Testis (tissue), 3 donors: ENCODE measurements around the gene TTC33. TPM values are rescaled to one million over a fixed set of nuclear protein-coding genes. Genes with fewer than 3 reads are reported as not detected.
"Not testable (repeated sequence)": the region's sequence is repeated elsewhere in the genome, so short reads cannot be mapped to it uniquely, and the experiment has no call there.

Experiments used
- DNase-seq: peaks from one replicate; pipeline ENCODE4 v3.0.0-alpha.2; 2019
- H3K27ac ChIP-seq, 2 donors: fragments of 200-600 bp; sonication (generic); one replicate each; pipeline ENCODE4 v1.5.1; 2019
- H3K27me3 ChIP-seq: fragments of 200-600 bp; sonication (generic); one replicate; pipeline ENCODE4 v1.5.1; 2019
- H3K36me3 ChIP-seq: fragments of 200-600 bp; sonication (generic); one replicate; pipeline ENCODE4 v1.5.1; 2017; ENCODE audit warnings: low read depth; ENCODE audit errors: missing control alignments
- H3K4me1 ChIP-seq: fragments of 200-600 bp; sonication (generic); one replicate; pipeline ENCODE4 v1.5.1; 2019
- H3K4me3 ChIP-seq, 2 donors: fragments of 200-600 bp; sonication (generic); one replicate each; pipeline ENCODE4 v1.5.1; 2017 to 2019
- H3K9me3 ChIP-seq: fragments of 200-600 bp; sonication (generic); one replicate; pipeline ENCODE4 v1.5.1; 2017
- POLR2A ChIP-seq: fragments of 450-650 bp; IDR thresholded peaks from one replicate; pipeline ENCODE4 v1.6.1; 2017; ENCODE audit warnings: antibody characterized with exemption, mild to moderate bottlenecking, moderate library complexity
- WGBS, 2 donors: methylation state at CpG; one replicate each; pipeline ENCODE4 v1.1.5; 2018; 5-methylcytosine and 5-hydroxymethylcytosine counted together
- intact Hi-C: fragments of 100-400 bp; cut with DNase I; formaldehyde crosslinking; loops from one replicate; pipeline ENCODE4 v1.15.1; 2023; ENCODE audit warnings: low total_unique reads
- polyA plus RNA-seq: library from polyadenylated mRNA; stranded (reverse); fragments of 350-450 nt; fragmentation: Illumina TruSeq; extraction: RNeasy Lipid Tissue Mini Kit (QIAGEN cat#74804); gene quantifications from one replicate; pipeline ENCODE4 v1.2.3, GENCODE V29; 2014; ENCODE audit warnings: low read depth, low replicate concordance; ENCODE audit not compliant: insufficient read depth
- total RNA-seq, 2 donors: library from RNA; depleted of rRNA; stranded (reverse); fragments of >200 nt; gene quantifications; one replicate each; pipeline ENCODE4 v1.2.3, GENCODE V29; 2016
- TF ChIP-seq, protein P1 (sequence below), 3 experiments: fragments of 450-650 bp in 2 of 3; fragments of 200-600 bp in 1 of 3; sonication (generic) in 1 of 3; IDR thresholded peaks; one replicate each; pipeline ENCODE4 v1.5.1; 2016 to 2019; ENCODE audit warnings: antibody characterized with exemption in 3 of 3, mild to moderate bottlenecking in 2 of 3, moderate library complexity in 1 of 3

Gene TTC33
- total and polyA plus RNA-seq, 3 donors from 2014 or later: 14.7 to 16.5 (median 15.2) TPM

DNA sequence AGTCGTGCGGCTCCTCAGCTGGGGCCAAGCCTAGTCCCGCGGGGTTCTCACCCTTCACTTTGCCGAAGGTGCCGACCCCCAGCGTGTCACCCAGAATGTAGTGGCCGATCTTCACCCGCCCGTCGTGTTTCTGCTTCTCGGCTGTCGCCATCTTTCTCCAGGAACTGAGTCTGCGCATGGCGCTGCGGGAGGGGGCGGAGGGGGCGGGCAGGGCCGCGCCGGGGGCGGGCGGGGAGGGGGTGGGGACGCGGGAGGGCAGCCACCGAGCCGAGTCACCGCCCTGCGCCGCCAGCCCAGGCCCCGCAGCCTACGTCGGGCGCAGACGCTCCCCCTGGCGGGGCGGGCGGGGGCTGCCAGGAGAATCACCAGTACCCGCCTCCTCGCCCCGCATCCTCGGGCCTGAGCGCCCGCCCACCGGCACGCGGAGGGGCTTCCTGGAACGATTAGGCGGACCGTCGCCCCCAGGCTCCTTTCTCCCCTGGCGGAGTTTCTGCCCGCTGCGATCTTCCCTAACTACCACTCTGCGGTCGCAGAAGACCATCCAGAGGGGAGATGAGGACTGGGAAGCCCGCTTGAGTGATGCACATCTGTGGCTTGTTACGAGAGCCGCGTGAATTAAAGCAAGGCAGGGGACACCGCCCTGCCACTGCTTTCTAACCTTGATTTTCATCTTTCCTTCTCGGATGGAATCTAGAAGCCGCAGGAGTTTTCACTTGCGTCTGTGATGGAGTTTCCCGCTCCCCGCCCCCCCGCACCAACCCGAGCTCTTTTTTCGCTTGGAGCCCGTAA, 42.4 kb upstream of the TTC33 start, which contains the start of gene PRKAA1:
Gene PRKAA1 (minus strand): TSS at position 363 of the 789 bp plus-strand sequence. CDS start 185 bp downstream, at position 178.
- H3K27me3 ChIP-seq: no peaks in the 10 kb centered on the region
- DNase-seq: peak; percentile 92
- intact Hi-C loops: no loop called here
- peak within 1 kb of the TSS; percentile 94 to 96 for H3K27ac ChIP-seq
- peak within 1 kb of the TSS; percentile 66 to 96 for H3K4me3 ChIP-seq
- H3K36me3 ChIP-seq: no peaks in the 10 kb centered on the region
- TF ChIP-seq, protein P1, sequence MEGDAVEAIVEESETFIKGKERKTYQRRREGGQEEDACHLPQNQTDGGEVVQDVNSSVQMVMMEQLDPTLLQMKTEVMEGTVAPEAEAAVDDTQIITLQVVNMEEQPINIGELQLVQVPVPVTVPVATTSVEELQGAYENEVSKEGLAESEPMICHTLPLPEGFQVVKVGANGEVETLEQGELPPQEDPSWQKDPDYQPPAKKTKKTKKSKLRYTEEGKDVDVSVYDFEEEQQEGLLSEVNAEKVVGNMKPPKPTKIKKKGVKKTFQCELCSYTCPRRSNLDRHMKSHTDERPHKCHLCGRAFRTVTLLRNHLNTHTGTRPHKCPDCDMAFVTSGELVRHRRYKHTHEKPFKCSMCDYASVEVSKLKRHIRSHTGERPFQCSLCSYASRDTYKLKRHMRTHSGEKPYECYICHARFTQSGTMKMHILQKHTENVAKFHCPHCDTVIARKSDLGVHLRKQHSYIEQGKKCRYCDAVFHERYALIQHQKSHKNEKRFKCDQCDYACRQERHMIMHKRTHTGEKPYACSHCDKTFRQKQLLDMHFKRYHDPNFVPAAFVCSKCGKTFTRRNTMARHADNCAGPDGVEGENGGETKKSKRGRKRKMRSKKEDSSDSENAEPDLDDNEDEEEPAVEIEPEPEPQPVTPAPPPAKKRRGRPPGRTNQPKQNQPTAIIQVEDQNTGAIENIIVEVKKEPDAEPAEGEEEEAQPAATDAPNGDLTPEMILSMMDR (IDR thresholded peaks at IDR 0.05): peak in 2 of 3 experiments; percentile 57 to 62
- TF ChIP-seq POLR2A: peak; percentile 8
- H3K4me1 ChIP-seq: peaks cover 15% of the 10 kb centered on the region
- H3K9me3 ChIP-seq: no peaks in the 10 kb centered on the region
- 0 to 1% methylated on average over 12 to 56 of the region's 70 CpGs for WGBS, 2 donors

- H3K4me1 ChIP-seq: peaks cover 15% of the 10 kb centered on the region
- intact Hi-C loops: no loop called here
- WGBS, 2 donors: 0 to 1% methylated on average over 21 to 47 of the region's 56 CpGs
- H3K9me3 ChIP-seq: no peaks in the 10 kb centered on the region
- DNase-seq: peak; percentile 84
- peak overlapping the region; percentile 94 to 96 for H3K27ac ChIP-seq
- no peak for TF ChIP-seq POLR2A
- TF ChIP-seq, protein P1 (IDR thresholded peaks at IDR 0.05): no peak
- H3K4me3 ChIP-seq: peak overlapping the region; percentile 66 to 96
- H3K36me3 ChIP-seq: no peaks in the 10 kb centered on the region
- no peaks in the 10 kb centered on the region for H3K27me3 ChIP-seq
These were observed 41.7 kb upstream of the TTC33 start for GRCh38 chr5:40797273-40798011.

GRCh38 chr5:40796487-40796889, 40.7 kb upstream of the TTC33 start:
- intact Hi-C loops: no loop called here

GRCh38 chr5:40794877-40795276, 39.1 kb upstream of the TTC33 start:
- intact Hi-C loops, H3K27ac ChIP-seq, H3K4me3 ChIP-seq, H3K36me3 ChIP-seq, H3K9me3 ChIP-seq, H3K27me3 ChIP-seq, DNase-seq: not testable (repeated sequence)
- 75 to 79% methylated on average over 3 of the region's 3 CpGs for WGBS, 2 donors
- peaks cover 27% of the 10 kb centered on the region for H3K4me1 ChIP-seq

More at GRCh38 chr5:40796487-40796889, 40.7 kb upstream of the TTC33 start:
- Histone ChIP-seq H3K36me3 (no peaks in the 10 kb centered on the region), H3K27ac (peak overlapping the region in 1 of 2 donors; percentile 96), H3K27me3 (no peaks in the 10 kb centered on the region), H3K9me3 (no peaks in the 10 kb centered on the region), H3K4me1 (peaks cover 22% of the 10 kb centered on the region), H3K4me3 (peak overlapping the region; percentile 66 to 96)
- WGBS, 2 donors: 18 to 25% methylated on average over 3 of the region's 3 CpGs
- DNase-seq: no peak
- TF ChIP-seq, protein P1 (IDR thresholded peaks at IDR 0.05): no peak
- no peak for TF ChIP-seq POLR2A

- H3K27ac ChIP-seq, H3K4me3 ChIP-seq, DNase-seq, H3K36me3 ChIP-seq, H3K9me3 ChIP-seq, intact Hi-C loops, H3K27me3 ChIP-seq: not testable (repeated sequence)
- peaks cover 27% of the 10 kb centered on the region for H3K4me1 ChIP-seq
These were observed 38.6 kb upstream of the TTC33 start for GRCh38 chr5:40794340-40794739.

DNA sequence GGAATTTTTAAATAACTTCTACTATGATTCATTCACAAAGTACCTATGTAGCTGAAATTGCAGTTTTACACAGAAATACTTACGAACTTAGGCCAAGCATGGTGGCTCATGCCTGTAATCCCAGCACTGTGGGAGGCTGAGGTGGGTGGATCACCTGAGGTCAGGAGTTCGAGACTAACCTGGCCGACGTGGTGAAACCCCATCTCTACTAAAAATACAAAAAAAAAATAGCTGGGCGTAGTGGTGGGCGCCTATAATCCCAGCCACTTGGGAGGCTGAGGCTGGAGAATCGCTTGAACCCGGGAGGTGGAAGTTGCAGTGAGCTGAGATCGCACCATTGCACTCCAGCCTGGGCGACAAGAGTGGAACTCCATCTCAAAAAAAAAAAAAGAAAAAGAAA, 36.9 kb upstream of the TTC33 start:
- H3K27ac ChIP-seq, H3K4me3 ChIP-seq, H3K36me3 ChIP-seq, H3K9me3 ChIP-seq, intact Hi-C loops, DNase-seq, H3K27me3 ChIP-seq: not testable (repeated sequence)
- WGBS, 2 donors: 94 to 97% methylated on average over 10 of the region's 10 CpGs
- H3K4me1 ChIP-seq: peaks cover 27% of the 10 kb centered on the region
